Breast epithelium (tissue), 3 donors: ENCODE data around the gene BRMS1L.

Source experiments
- POLR2A ChIP-seq: fragments of 450-650 bp; IDR thresholded peaks from one replicate; pipeline ENCODE4 v1.6.1; 2016; ENCODE audit warnings: antibody characterized with exemption, mild to moderate bottlenecking, moderate library complexity
- POLR2AphosphoS5 ChIP-seq, 3 donors: sonication (generic); formaldehyde crosslinking; IDR thresholded peaks; one replicate each; pipeline ENCODE4 v1.6.1; 2017; ENCODE audit warnings: antibody characterized with exemption in 3 of 3

DNA sequence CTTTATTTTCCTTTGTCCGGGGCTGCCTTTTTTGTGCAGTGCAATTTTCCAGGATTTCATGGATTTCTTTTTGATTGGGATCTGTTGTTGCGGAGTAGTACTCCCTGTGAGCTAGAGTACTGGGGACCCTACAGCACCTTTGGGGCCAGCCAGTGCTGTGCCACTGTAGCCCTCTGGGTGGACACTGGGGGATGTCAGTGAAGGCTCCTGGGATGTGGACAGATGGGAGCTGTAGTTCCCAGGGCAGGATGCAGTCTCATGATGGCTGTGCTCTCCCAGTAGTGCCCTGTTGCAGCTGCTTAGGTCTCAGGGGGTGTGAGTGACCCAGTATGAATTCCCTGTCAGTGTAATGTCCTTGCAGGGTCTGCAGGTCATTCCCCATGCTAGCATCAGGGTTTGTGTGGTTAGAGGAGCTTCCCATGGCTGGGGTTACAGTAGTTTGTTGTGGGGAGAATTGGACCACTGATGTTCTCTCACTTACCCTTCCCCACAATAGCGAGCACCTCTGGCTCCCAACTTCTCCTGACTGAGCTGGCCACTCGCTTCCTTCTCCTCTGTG is 72.2 kb downstream of the BRMS1L start:
- TF ChIP-seq POLR2A (no peak), POLR2AphosphoS5 (IDR thresholded peaks at IDR 0.05) (no peak)
